SK-N-SH (cell line): ENCODE results near the gene NTHL1. TPM values are rescaled to one million over a fixed set of nuclear protein-coding genes. Genes with fewer than 3 reads are reported as not detected.

Source experiments
- CTCF ChIA-PET: fragments of 300-600, 350-600 bp; formaldehyde crosslinking; extraction: SDS; loops from one replicate; lab custom pipeline; 2021; lab: Yijun Ruan, JAX
- POLR2A ChIA-PET: fragments of 350-600 bp; sonication (Branson Sonifier 250); formaldehyde crosslinking; extraction: SDS; loops from one replicate; lab custom pipeline; 2020; ENCODE audit warnings: antibody characterized with exemption, inconsistent platforms; lab: Yijun Ruan, JAX
- DNase-seq: peaks from one replicate; pipeline ENCODE4 v3.0.0; 2012
- H2AFZ ChIP-seq: fragments of 200-600 bp; sonication (generic); 2 replicates; pipeline ENCODE4 v1.8.1; 2016; ENCODE audit warnings: antibody characterized with exemption, mild to moderate bottlenecking, low read depth
- H3F3A ChIP-seq: fragments of 200-600 bp; sonication (generic); replicated peaks from 2 replicates; pipeline ENCODE3; 2016; ENCODE audit warnings: antibody characterized with exemption, mild to moderate bottlenecking; ENCODE audit not compliant: insufficient read depth
- H3K27ac ChIP-seq, 2 experiments: fragments of 200-500 bp in 1 of 2; fragments of 200-600 bp in 1 of 2; sonication (Bioruptor generic) in 1 of 2; sonication (generic), shearing (Covaris generic) in 1 of 2; 2 replicates each; pipeline versions ENCODE4 v1.5.1 to v1.6.1; 2014 to 2016; ENCODE audit warnings: low read depth in 2 of 2, inconsistent platforms in 1 of 2, low read length in 1 of 2, mild to moderate bottlenecking in 1 of 2, mixed read lengths in 1 of 2
- H3K27me3 ChIP-seq: fragments of 200-600 bp; sonication (generic), shearing (Covaris generic); 2 replicates; pipeline ENCODE4 v1.6.1; 2016; ENCODE audit warnings: mixed run types; ENCODE audit not compliant: insufficient read depth
- H3K36me3 ChIP-seq, 2 experiments: fragments of 200-500 bp in 1 of 2; fragments of 200-600 bp in 1 of 2; sonication (Bioruptor generic) in 1 of 2; sonication (generic) in 1 of 2; replicated peaks in 1 of 2; 2 replicates each; pipeline versions ENCODE3 to v1.5.1; 2014 to 2016; ENCODE audit warnings: low read length in 1 of 2, mild to moderate bottlenecking in 1 of 2; ENCODE audit not compliant: insufficient read depth in 2 of 2, control insufficient read depth in 1 of 2
- H3K4me1 ChIP-seq, 2 experiments: fragments of 200-500 bp in 1 of 2; fragments of 200-600 bp in 1 of 2; sonication (Bioruptor generic) in 1 of 2; sonication (generic), shearing (Covaris generic) in 1 of 2; 2 replicates each; pipeline versions ENCODE4 v1.5.1 to v1.6.1; 2014 to 2016; ENCODE audit warnings: low read depth in 1 of 2, low read length in 1 of 2, mixed run types in 1 of 2; ENCODE audit not compliant: insufficient read depth in 2 of 2, control insufficient read depth in 1 of 2
- H3K4me2 ChIP-seq: fragments of 200-600 bp; sonication (generic), shearing (Covaris generic); 2 replicates; pipeline ENCODE4 v1.6.1; 2017; ENCODE audit warnings: mixed run types
- H3K4me3 ChIP-seq, 2 experiments: fragments of 200-500 bp in 1 of 2; fragments of 200-600 bp in 1 of 2; sonication (Bioruptor generic) in 1 of 2; sonication (generic), shearing (Covaris generic) in 1 of 2; 2 replicates each; pipeline versions ENCODE4 v1.5.1 to v1.8.1; 2014 to 2016; ENCODE audit warnings: low read depth in 2 of 2, inconsistent platforms in 1 of 2, low read length in 1 of 2, mild to moderate bottlenecking in 1 of 2, mixed read lengths in 1 of 2, moderate library complexity in 1 of 2
- H3K79me2 ChIP-seq: fragments of 200-600 bp; sonication (generic); 2 replicates; pipeline ENCODE4 v1.8.1; 2017; ENCODE audit warnings: mild to moderate bottlenecking; ENCODE audit not compliant: insufficient read depth
- H3K9ac ChIP-seq: fragments of 200-600 bp; sonication (generic); 2 replicates; pipeline ENCODE4 v1.6.1; 2017; ENCODE audit warnings: mixed run types
- H3K9me2 ChIP-seq: fragments of 200-600 bp; sonication (generic); 2 replicates; pipeline ENCODE4 v1.6.1; 2017; ENCODE audit warnings: mixed run types
- H3K9me3 ChIP-seq: fragments of 200-600 bp; sonication (generic); 2 replicates; pipeline ENCODE4 v1.6.1; 2017; ENCODE audit warnings: mixed run types, mild to moderate bottlenecking, moderate library complexity
- H4K20me1 ChIP-seq: fragments of 200-600 bp; sonication (generic); 2 replicates; pipeline ENCODE4 v1.6.1; 2017; ENCODE audit warnings: mild to moderate bottlenecking, mixed run types; ENCODE audit not compliant: insufficient read depth
- CHD2 ChIP-seq: fragments of 150-350 bp; IDR thresholded peaks from 2 replicates; pipeline ENCODE4 v1.6.1; 2018; ENCODE audit warnings: low read length; ENCODE audit not compliant: partially characterized antibody
- EP300 ChIP-seq, 2 experiments: IDR thresholded peaks; 2 replicates each; pipeline versions ENCODE4 v1.4.0 to v1.6.1; 2012; ENCODE audit warnings: borderline replicate concordance in 1 of 2, low read depth in 1 of 2, low read length in 1 of 2
- FOSL2 ChIP-seq: IDR thresholded peaks from 2 replicates; pipeline ENCODE4 v1.4.0; 2012; ENCODE audit warnings: low read depth, mild to moderate bottlenecking, moderate library complexity, borderline replicate concordance
- FOXM1 ChIP-seq: IDR thresholded peaks from 2 replicates; pipeline ENCODE4 v1.4.0; 2012; ENCODE audit warnings: low read depth, mild to moderate bottlenecking
- GABPA ChIP-seq: IDR thresholded peaks from 2 replicates; pipeline ENCODE4 v1.4.0; 2012; ENCODE audit warnings: low read depth, mild to moderate bottlenecking
- GATA2 ChIP-seq: sonication (generic); formaldehyde crosslinking; IDR thresholded peaks from 2 replicates; pipeline ENCODE4 v1.5.0; 2020; ENCODE audit warnings: mild to moderate bottlenecking, missing genetic modification reagents
- JUND ChIP-seq: IDR thresholded peaks from 2 replicates; pipeline ENCODE4 v1.4.0; 2012
- MXI1 ChIP-seq: IDR thresholded peaks from 2 replicates; pipeline ENCODE4 v1.6.1; 2012; ENCODE audit warnings: mild to moderate bottlenecking, low read depth, low read length, improper control_type of control experiment
- NRF1 ChIP-seq: IDR thresholded peaks from 2 replicates; pipeline ENCODE4 v1.6.1; 2012; ENCODE audit warnings: low read depth, mild to moderate bottlenecking, low read length
- RAD21 ChIP-seq: IDR thresholded peaks from 2 replicates; pipeline ENCODE4 v1.6.1; 2012; ENCODE audit warnings: mild to moderate bottlenecking, low read length
- RXRA ChIP-seq: IDR thresholded peaks from 2 replicates; pipeline ENCODE4 v1.4.0; 2012; ENCODE audit warnings: low read depth, mild to moderate bottlenecking, borderline replicate concordance
- SMC3 ChIP-seq: IDR thresholded peaks from 2 replicates; pipeline ENCODE4 v1.6.1; 2012; ENCODE audit warnings: low read depth, low read length, improper control_type of control experiment
- TAF1 ChIP-seq: IDR thresholded peaks from 2 replicates; pipeline ENCODE4 v1.6.1; 2012; ENCODE audit warnings: low read depth, mild to moderate bottlenecking, low read length, moderate library complexity, borderline replicate concordance
- TCF12 ChIP-seq: IDR thresholded peaks from 2 replicates; pipeline ENCODE4 v1.4.0; 2012
- YY1 ChIP-seq: IDR thresholded peaks from 2 replicates; pipeline ENCODE4 v1.4.0; 2012; ENCODE audit warnings: low read depth, mild to moderate bottlenecking
- WGBS: methylation state at CpG from one replicate; pipeline ENCODE4 v1.1.6; 2017; ENCODE audit warnings: low lambda C conversion rate; 5-methylcytosine and 5-hydroxymethylcytosine counted together
- polyA plus RNA-seq, 3 experiments: library from polyadenylated mRNA; depleted of rRNA; stranded (reverse); fragments of >200 nt; gene quantifications; 2 replicates each; pipeline ENCODE4 v1.2.3, GENCODE V29; 2012
- TF ChIP-seq, protein P1 (sequence below): IDR thresholded peaks from 2 replicates; pipeline ENCODE4 v1.4.0; 2012; ENCODE audit warnings: low read depth, borderline replicate concordance
- TF ChIP-seq, protein P2 (sequence below): fragments of 150-350 bp; IDR thresholded peaks from 2 replicates; pipeline ENCODE4 v1.6.1; 2017; ENCODE audit warnings: antibody characterized with exemption, low read length, low read depth, borderline replicate concordance
- TF ChIP-seq, protein P3 (sequence below): IDR thresholded peaks from 2 replicates; pipeline ENCODE4 v1.4.0; 2012; ENCODE audit warnings: low read depth
- TF ChIP-seq, protein P4 (sequence below): fragments of 150-350 bp; IDR thresholded peaks from 2 replicates; pipeline ENCODE4 v1.6.1; 2016; ENCODE audit warnings: mild to moderate bottlenecking, low read depth, low read length
- TF ChIP-seq, protein P5 (sequence below): IDR thresholded peaks from 2 replicates; pipeline ENCODE4 v1.6.1; 2012; ENCODE audit warnings: mild to moderate bottlenecking, low read depth, low read length, moderate library complexity

The NTHL1 gene
- polyA plus RNA-seq, 1 of the 3 experiments (the other 2 are of a cell fraction): 77.3 TPM

DNA sequence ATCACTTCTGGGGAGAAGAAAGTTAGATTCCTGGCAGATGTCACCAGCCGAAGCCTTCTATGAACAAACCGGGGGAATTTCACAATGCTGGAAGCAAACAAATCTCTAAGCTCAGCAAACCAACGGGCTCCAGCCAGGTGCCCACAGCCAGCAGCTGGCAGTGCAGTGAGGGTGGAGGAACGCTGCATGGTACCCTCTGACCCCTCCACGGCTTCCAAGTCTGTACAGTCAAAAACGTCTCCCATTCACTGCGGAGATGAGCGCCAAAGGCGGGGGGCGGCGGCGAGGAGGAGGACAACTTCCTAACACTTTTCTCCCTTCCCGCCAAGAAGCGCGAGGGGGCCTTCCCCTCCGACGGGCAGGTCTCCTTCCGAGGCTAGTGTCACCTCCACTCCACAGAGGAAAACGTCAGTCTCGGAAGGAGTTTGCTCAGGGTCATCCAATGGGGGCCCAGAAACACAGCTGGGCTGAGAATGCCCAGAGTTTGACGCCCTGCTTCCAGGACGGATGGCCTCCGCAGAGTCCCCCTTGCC, 38.9 kb downstream of the NTHL1 start:
- H3F3A ChIP-seq: peaks cover 15% of the 10 kb centered on the region
- H3K9ac ChIP-seq: peak overlapping the region; percentile 95
- no peaks in the 10 kb centered on the region for H3K27me3 ChIP-seq
- 0 out of 2 replicates have a peak, but pooled peaks have one; percentile 18 for TF ChIP-seq GABPA
- no peak for TF ChIP-seq SMC3
- TF ChIP-seq TAF1: no peak
- TF ChIP-seq MXI1: no peak
- TF ChIP-seq EP300 (IDR thresholded peaks at IDR 0.05; ENCODE audit: borderline replicate concordance in 1 of 2, low read depth in 1 of 2, low read length in 1 of 2): no peak
- H3K36me3 ChIP-seq: peaks cover 0 to 6% of the 10 kb centered on the region in 2 experiments
- H3K9me2 ChIP-seq: no peaks in the 10 kb centered on the region
- no peaks in the 10 kb centered on the region for H3K9me3 ChIP-seq
- peak overlapping the region; percentile 97 for H3K4me2 ChIP-seq
- 3% methylated on average over 8 of the region's 23 CpGs for WGBS
- peak overlapping the region; percentile 72 to 75 for H3K27ac ChIP-seq
- H3K4me1 ChIP-seq: peaks cover 24 to 58% of the 10 kb centered on the region in 2 experiments; a peak in 3 of 4 replicates
- H2AFZ ChIP-seq: no peak overlapping the region
- ChIA-PET POLR2A (interaction anchor here (0.6 to 1.4 kb wide), 4 partner anchors 11 to 147 kb away, joined by 3 to 8 read pairs (median 6); partner anchors contain the start of genes RPS2 and TRAF7), CTCF (interaction anchor here (1.1 to 1.7 kb wide), 7 partner anchors 13 to 139 kb away, joined by 3 to 12 read pairs (median 5); partner anchors contain the start of genes NTHL1, RPS2 and TSC2)
- peak; percentile 61 for DNase-seq
- H3K4me3 ChIP-seq: peak overlapping the region; percentile 90 to 91
- H4K20me1 ChIP-seq: peaks cover 55% of the 10 kb centered on the region
- peaks cover 67% of the 10 kb centered on the region for H3K79me2 ChIP-seq

DNA sequence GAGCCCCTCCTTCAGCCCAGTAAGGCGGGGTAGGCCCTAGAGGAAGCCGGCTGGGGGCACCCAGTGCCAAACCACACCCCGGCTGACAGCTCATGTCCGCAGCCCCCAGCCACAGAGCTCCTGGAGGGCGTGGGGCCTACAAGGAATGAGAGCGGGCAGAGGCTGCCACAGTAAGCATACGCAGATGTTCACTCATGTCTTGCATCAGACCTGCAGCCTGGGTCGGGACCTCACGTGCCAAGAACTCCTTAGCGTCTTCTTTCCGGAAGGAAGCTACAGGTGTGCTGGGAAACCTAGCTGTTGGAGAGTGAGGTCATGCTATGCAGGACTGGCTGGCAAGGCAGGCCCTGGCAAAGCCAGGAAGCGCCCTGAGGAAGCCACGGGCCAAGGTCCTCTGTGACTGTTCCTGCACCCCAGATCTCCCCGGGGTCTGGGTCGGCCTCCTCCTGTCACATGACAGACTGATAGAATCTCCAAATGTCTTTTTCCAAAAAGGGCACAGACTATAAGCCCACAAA, 39.6 kb downstream of the NTHL1 start:
- DNase-seq: no peak
- H3K27ac ChIP-seq: peak overlapping the region; percentile 19 to 72; a peak in 2 of 4 replicates
- H3K4me3 ChIP-seq: peak overlapping the region; percentile 90 to 91
- POLR2A ChIA-PET: interaction anchor here (0.8 to 1.4 kb wide), 2 partner anchors 10 to 147 kb away, joined by 3 to 8 read pairs; partner anchors contain the start of gene TRAF7
- H3F3A ChIP-seq: peaks cover 15% of the 10 kb centered on the region
- CTCF ChIA-PET: interaction anchor here (1.1 to 1.7 kb wide), 7 partner anchors 12 to 140 kb away, joined by 3 to 12 read pairs (median 5); partner anchors contain the start of genes NTHL1, RPS2 and TSC2
- H3K4me2 ChIP-seq: peak overlapping the region; percentile 97
- WGBS: 32% methylated on average over 10 of the region's 15 CpGs
- peaks cover 24 to 61% of the 10 kb centered on the region in 2 experiments; a peak in 3 of 4 replicates for H3K4me1 ChIP-seq
- H3K36me3 ChIP-seq: peaks cover 2 to 11% of the 10 kb centered on the region in 2 experiments
- H3K9me3 ChIP-seq: no peaks in the 10 kb centered on the region
- H4K20me1 ChIP-seq: peaks cover 61% of the 10 kb centered on the region
- H3K9me2 ChIP-seq: no peaks in the 10 kb centered on the region
- H2AFZ ChIP-seq: no peak overlapping the region
- peak overlapping the region; percentile 95; the same call in 1 of the 2 replicates for H3K9ac ChIP-seq
- H3K27me3 ChIP-seq: no peaks in the 10 kb centered on the region
- H3K79me2 ChIP-seq: peaks cover 74% of the 10 kb centered on the region
- TF ChIP-seq GABPA (no peak), JUND (no peak), YY1 (no peak), NRF1 (no peak), GATA2 (CRISPR knock-in tag) (no peak), FOSL2 (no peak), SMC3 (no peak), CHD2 (no peak), RXRA (no peak), FOXM1 (no peak), TCF12 (no peak), RAD21 (no peak)
- TF ChIP-seq, protein P1, sequence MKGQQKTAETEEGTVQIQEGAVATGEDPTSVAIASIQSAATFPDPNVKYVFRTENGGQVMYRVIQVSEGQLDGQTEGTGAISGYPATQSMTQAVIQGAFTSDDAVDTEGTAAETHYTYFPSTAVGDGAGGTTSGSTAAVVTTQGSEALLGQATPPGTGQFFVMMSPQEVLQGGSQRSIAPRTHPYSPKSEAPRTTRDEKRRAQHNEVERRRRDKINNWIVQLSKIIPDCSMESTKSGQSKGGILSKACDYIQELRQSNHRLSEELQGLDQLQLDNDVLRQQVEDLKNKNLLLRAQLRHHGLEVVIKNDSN: no peak
- TF ChIP-seq, protein P2, sequence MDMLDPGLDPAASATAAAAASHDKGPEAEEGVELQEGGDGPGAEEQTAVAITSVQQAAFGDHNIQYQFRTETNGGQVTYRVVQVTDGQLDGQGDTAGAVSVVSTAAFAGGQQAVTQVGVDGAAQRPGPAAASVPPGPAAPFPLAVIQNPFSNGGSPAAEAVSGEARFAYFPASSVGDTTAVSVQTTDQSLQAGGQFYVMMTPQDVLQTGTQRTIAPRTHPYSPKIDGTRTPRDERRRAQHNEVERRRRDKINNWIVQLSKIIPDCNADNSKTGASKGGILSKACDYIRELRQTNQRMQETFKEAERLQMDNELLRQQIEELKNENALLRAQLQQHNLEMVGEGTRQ: no peak
- TF ChIP-seq, protein P3, sequence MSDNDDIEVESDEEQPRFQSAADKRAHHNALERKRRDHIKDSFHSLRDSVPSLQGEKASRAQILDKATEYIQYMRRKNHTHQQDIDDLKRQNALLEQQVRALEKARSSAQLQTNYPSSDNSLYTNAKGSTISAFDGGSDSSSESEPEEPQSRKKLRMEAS: no peak
- TF ChIP-seq, protein P4, sequence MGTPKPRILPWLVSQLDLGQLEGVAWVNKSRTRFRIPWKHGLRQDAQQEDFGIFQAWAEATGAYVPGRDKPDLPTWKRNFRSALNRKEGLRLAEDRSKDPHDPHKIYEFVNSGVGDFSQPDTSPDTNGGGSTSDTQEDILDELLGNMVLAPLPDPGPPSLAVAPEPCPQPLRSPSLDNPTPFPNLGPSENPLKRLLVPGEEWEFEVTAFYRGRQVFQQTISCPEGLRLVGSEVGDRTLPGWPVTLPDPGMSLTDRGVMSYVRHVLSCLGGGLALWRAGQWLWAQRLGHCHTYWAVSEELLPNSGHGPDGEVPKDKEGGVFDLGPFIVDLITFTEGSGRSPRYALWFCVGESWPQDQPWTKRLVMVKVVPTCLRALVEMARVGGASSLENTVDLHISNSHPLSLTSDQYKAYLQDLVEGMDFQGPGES: no peak
- TF ChIP-seq, protein P5, sequence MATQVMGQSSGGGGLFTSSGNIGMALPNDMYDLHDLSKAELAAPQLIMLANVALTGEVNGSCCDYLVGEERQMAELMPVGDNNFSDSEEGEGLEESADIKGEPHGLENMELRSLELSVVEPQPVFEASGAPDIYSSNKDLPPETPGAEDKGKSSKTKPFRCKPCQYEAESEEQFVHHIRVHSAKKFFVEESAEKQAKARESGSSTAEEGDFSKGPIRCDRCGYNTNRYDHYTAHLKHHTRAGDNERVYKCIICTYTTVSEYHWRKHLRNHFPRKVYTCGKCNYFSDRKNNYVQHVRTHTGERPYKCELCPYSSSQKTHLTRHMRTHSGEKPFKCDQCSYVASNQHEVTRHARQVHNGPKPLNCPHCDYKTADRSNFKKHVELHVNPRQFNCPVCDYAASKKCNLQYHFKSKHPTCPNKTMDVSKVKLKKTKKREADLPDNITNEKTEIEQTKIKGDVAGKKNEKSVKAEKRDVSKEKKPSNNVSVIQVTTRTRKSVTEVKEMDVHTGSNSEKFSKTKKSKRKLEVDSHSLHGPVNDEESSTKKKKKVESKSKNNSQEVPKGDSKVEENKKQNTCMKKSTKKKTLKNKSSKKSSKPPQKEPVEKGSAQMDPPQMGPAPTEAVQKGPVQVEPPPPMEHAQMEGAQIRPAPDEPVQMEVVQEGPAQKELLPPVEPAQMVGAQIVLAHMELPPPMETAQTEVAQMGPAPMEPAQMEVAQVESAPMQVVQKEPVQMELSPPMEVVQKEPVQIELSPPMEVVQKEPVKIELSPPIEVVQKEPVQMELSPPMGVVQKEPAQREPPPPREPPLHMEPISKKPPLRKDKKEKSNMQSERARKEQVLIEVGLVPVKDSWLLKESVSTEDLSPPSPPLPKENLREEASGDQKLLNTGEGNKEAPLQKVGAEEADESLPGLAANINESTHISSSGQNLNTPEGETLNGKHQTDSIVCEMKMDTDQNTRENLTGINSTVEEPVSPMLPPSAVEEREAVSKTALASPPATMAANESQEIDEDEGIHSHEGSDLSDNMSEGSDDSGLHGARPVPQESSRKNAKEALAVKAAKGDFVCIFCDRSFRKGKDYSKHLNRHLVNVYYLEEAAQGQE: no peak
